Measurements from ENCODE around the gene BRCC3.
"Not testable (repeated sequence)": the region's sequence is repeated elsewhere in the genome, so short reads cannot be mapped to it uniquely, and the experiment has no call there.

Gene BRCC3

GRCh38 chrX:155061760-155062159 lies 9.5 kb upstream of the BRCC3 start:
- no peak for DNase-seq

GRCh38 chrX:155065035-155065734 lies 6.1 kb upstream of the BRCC3 start:
- no peak for DNase-seq

DNA sequence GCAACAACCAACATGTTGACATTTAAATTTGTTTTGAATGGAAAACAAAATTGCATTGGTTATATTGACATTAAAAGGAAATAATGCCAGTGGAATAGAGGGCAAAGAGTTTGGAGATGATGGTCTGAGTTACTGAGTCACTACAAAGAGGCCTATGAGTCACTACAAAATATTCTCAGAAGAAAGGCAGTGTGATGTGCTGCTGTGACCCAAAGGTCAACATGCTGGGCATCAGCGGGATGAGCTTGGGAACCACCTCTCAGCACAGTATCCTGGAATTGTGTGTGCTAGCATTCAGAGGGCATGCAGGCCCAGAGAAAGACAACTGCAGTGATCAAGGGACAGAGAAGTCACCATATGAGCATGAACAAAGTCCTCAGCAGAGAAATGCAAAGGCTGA lies 3.1 kb upstream of the BRCC3 start:
- DNase-seq, result no peak

GRCh38 chrX:155069414-155069813 lies 1.9 kb upstream of the BRCC3 start:
- no peak for DNase-seq

GRCh38 chrX:155070038-155070437 lies 1.3 kb upstream of the BRCC3 start:
- no peak for DNase-seq

GRCh38 chrX:155070663-155070974 lies 689 bp upstream of the BRCC3 start:
- no peak for DNase-seq

DNA sequence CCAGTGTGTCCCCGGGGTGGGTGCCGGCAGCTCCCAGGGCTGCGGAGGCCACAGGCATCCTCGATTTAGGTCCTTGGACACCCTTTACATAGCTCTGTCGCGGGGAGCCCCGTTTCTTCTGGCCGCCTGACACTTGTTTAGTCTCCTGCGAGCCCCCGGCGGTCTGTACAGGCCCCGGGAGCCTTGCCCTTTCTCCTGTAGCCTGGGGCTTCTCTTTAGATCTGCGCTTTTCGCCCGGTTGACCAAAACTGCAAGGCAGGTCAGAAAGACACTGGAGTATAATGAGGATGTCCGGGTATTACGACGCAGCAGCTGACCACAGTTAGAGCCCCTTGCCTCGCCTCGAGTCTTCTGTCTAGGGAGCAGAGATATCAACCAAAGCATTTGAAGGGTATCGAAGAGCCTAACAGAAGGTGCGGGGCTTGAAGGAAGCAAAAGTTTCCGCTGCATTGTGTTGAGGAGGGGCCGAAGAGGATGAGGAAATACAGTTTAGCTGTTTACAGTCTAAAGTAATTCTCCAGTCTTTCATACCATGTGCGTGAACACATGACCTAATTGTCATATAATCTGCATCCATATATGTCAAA lies 479 bp downstream of the BRCC3 start:
- no peak for DNase-seq

- DNase-seq, result peak; percentile 14
Measured at GRCh38 chrX:155086202-155086840, 15.0 kb downstream of the BRCC3 start.

DNA sequence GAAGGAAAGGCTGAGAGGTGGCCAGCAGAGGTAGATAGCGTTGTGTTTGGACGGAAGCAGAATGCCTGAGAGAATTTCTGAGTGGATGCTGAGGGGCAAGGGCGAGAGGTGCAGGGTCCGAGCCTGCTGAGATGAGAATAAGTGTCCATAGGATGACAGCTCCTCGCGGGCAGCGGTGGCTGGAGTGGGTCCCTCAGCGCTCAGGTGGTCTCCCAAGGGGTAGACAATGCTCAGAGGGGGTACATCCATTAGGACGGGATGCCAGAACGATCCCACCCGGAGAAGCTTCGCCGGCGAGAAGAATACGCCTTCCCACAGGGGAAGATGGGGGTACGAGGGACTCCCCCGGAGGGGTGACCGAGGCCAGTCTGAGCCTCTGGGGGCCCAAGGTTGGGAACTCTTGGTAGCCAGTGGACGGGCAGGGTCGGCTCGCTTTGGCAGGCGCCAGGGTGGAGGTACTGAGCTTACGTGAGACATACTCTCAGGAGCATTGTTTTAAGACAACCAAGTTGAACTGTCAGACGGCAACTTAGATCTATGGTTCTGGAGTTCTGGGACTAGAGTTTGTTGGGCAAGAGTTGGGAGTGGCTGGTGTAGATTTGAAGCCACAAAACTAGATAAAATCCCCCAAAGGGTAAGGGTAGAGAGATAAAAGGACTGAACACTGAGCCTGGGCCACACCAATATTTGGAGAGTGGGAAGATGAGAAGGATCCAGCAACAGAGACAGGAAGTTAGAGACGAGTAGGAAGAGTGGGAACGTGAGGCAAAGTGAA lies 15.8 kb downstream of the BRCC3 start:
- DNase-seq, result no peak

DNA sequence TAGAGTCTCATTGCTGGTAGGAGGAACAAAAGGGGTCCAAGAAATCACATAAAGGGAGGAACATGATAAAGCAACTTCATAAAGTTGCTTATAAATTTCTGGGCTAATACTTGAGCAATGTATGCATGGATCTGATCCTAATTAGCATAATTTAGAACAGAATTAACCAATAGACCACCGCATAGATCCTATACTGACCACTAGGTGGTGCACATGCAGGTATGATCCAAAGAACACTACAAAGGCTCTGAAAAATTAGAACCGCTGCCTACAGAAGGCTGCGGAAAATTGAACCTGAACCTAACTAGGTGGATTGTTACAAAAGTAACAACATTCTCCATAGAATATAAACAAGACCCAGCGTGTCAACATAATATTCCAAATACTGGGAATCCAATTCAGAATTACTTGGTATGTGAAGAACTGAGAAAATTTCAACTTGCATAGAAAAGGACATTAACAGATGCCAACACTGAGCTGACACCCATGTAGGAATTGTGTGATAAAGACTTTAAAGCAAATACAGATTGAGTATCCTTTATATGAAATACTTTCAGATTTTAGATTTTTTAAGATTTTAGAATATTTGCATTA lies 23.3 kb downstream of the BRCC3 start:
- no peak for DNase-seq

- no peak for DNase-seq
Measured at GRCh38 chrX:155105919-155106318, 34.6 kb downstream of the BRCC3 start.

GRCh38 chrX:155108427-155108826 lies 37.1 kb downstream of the BRCC3 start:
- no peak for DNase-seq

GRCh38 chrX:155112171-155112570 lies 40.9 kb downstream of the BRCC3 start:
- DNase-seq, result no peak

GRCh38 chrX:155113097-155113496 lies 41.8 kb downstream of the BRCC3 start:
- no peak for DNase-seq

- DNase-seq, result no peak
Measured at GRCh38 chrX:155115174-155115819, 44.0 kb downstream of the BRCC3 start.

GRCh38 chrX:155127465-155127864 lies 56.2 kb downstream of the BRCC3 start:
- no peak for DNase-seq

GRCh38 chrX:155127940-155128339 lies 56.6 kb downstream of the BRCC3 start:
- no peak for DNase-seq

DNA sequence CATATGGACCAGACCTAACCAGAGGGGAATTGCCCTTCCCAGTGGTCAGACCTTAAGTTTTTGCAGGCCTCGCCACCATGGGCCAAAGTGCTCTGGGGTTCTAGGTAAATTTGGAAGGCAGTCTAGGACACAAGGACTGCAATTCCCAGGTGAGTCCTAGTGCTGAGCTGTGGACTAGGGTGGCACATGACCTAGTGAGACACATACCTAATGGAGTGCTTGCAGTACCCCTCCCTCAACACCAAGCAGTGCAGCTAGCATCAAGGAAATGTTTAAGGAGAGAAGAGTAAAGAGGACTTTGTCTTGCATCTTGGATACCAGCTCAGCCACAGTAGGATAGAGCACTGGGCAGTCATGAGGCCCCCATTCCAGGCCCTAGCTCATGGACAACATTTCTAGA lies 60.8 kb downstream of the BRCC3 start:
- DNase-seq, result no peak

- DNase-seq, result no peak
Measured at GRCh38 chrX:155134255-155134654, 62.9 kb downstream of the BRCC3 start.

DNA sequence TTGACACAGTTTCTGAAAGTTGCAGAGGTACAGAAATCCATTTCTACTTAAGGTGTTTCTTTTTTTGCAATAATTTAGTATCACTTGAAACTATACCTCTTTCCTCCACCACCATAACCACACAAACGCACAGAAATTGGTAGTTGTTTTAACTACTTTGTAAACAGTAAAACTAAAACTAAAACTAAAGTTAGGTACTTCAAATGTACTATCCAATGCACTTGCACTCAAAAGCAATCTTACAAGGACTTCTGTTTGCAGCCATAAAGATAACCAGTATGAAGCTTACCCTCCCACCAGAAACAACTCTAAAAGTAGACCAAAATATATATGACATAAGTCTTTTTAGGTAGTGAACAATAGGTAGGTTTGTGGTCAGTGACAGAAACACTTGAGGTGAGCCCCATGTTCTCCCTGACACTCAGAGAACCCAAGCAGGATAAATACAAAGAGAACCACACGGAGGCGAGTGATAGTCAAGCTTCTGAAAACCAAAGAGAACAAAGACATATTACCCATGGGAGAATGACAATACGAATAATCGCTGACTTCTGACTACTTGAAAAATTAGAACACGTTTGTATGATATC lies 72.7 kb downstream of the BRCC3 start:
- DNase-seq, result no peak

GRCh38 chrX:155144926-155145325 lies 73.6 kb downstream of the BRCC3 start:
- no peak for DNase-seq

DNA sequence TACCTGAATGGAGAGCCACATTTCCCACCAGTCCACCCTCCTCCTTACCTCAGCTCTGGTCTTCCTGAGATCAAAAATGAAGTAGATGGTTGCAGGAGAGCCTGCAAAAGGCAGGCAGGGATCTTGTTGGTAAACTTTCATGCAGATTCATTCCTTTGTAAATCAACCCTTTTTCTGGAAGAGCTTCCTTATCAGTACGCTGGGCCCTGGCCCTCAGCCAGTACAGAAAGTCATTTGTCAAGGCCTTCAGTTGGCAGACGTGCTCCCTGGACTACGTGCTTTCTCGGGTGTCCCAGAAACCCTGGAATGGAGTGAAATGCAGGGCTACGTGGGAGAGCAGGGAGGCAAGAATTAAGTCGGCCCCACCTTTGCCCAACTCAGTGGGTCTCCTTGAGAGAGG lies 76.3 kb downstream of the BRCC3 start:
- not testable (repeated sequence) for DNase-seq

DNA sequence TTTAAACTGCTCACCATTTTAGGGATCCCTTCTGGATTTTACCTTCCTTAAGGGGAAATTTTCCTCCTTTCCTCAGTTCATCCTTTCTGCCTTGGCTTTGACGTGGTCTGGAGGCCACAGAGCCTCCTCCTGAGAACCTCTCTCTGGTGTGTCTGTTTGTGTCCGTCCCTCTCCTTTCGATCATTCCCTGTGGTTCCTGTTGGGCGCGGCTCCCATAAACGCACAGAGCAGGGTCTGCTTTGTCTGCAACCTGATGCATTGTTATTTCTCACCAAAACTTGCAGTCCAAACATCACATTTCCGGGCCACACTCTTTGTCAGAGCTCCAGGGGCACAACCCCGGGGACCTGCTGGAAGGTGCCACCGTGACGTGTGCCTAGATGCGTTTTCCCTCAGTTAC lies 76.9 kb downstream of the BRCC3 start:
- DNase-seq, result not testable (repeated sequence)
